HFFc6 (cell line): Measurements from ENCODE around the gene HK3. TPM values are rescaled to one million over a fixed set of nuclear protein-coding genes. Genes with fewer than 3 reads are reported as not detected.

Source experiments
- DNase-seq: peaks from one replicate; pipeline ENCODE4 v3.0.0-alpha.2; 2018
- H3K27ac Mint-ChIP-seq: 2 replicates; pipeline ENCODE4 v1.8.0; 2020; ENCODE audit warnings: mild to moderate bottlenecking, mixed read lengths
- H3K27me3 Mint-ChIP-seq: 2 replicates; pipeline ENCODE4 v1.8.0; 2021; ENCODE audit warnings: mild to moderate bottlenecking, moderate library complexity, mixed read lengths; ENCODE audit not compliant: insufficient read depth
- H3K36me3 Mint-ChIP-seq: 2 replicates; pipeline ENCODE4 v1.8.0; 2021; ENCODE audit warnings: low read depth, mixed read lengths
- H3K4me1 Mint-ChIP-seq: 2 replicates; pipeline ENCODE4 v1.8.0; 2020; ENCODE audit warnings: low read depth, mixed read lengths
- H3K4me3 Mint-ChIP-seq: 2 replicates; pipeline ENCODE4 v1.8.0; 2020; ENCODE audit warnings: mild to moderate bottlenecking, moderate library complexity, mixed read lengths
- H3K9me3 Mint-ChIP-seq: 2 replicates; pipeline ENCODE4 v1.8.0; 2020; ENCODE audit warnings: mild to moderate bottlenecking, mixed read lengths
- CTCF ChIP-seq: fragments of 200-600 bp; sonication (generic); IDR thresholded peaks from 2 replicates; pipeline ENCODE4 v1.5.0; 2021; ENCODE audit warnings: antibody characterized with exemption, mild to moderate bottlenecking
- total RNA-seq, 6 experiments: library from RNA; stranded (reverse); fragmentation: NEBNext Ultra II Directional; extraction: Animal tissue kit (Norgen Biotek cat#: 25700); gene quantifications; 2 replicates in 1 of 6; 3 replicates in 5 of 6; pipeline ENCODE4 v1.2.3, GENCODE V29; 2021

HK3 gene
- total RNA-seq, 6 experiments from 2014 or later, result not detected

- H3K27ac Mint-ChIP-seq, result no peak overlapping the region
- no peaks in the 10 kb centered on the region for H3K9me3 Mint-ChIP-seq
- DNase-seq, result no peak
- no peaks in the 10 kb centered on the region for H3K36me3 Mint-ChIP-seq
- no peak overlapping the region for H3K4me3 Mint-ChIP-seq
- no peak for TF ChIP-seq CTCF
- peaks cover 43% of the 10 kb centered on the region for H3K27me3 Mint-ChIP-seq
- no peaks in the 10 kb centered on the region for H3K4me1 Mint-ChIP-seq
These were observed 31.0 kb downstream of the HK3 start for GRCh38 chr5:176868126-176868525.

GRCh38 chr5:176866707-176867310 is 32.3 kb downstream of the HK3 start:
- DNase-seq, result no peak
- H3K27me3 Mint-ChIP-seq, result peaks cover 47% of the 10 kb centered on the region
- no peaks in the 10 kb centered on the region for H3K4me1 Mint-ChIP-seq
- no peaks in the 10 kb centered on the region for H3K9me3 Mint-ChIP-seq
- H3K36me3 Mint-ChIP-seq, result no peaks in the 10 kb centered on the region
- H3K4me3 Mint-ChIP-seq, result no peak overlapping the region
- no peak overlapping the region for H3K27ac Mint-ChIP-seq
- TF ChIP-seq CTCF, result no peak

GRCh38 chr5:176865964-176866363 is 33.2 kb downstream of the HK3 start:
- Mint-ChIP-seq H3K27me3 (peaks cover 49% of the 10 kb centered on the region), H3K4me3 (no peak overlapping the region), H3K9me3 (no peaks in the 10 kb centered on the region), H3K27ac (no peak overlapping the region), H3K4me1 (no peaks in the 10 kb centered on the region), H3K36me3 (no peaks in the 10 kb centered on the region)
- no peak for DNase-seq
- TF ChIP-seq CTCF, result no peak

GRCh38 chr5:176864755-176865154 is 34.4 kb downstream of the HK3 start:
- H3K4me3 Mint-ChIP-seq, result no peak overlapping the region
- DNase-seq, result no peak
- peaks cover 48% of the 10 kb centered on the region for H3K27me3 Mint-ChIP-seq
- H3K36me3 Mint-ChIP-seq, result no peaks in the 10 kb centered on the region
- no peak for TF ChIP-seq CTCF
- H3K4me1 Mint-ChIP-seq, result no peaks in the 10 kb centered on the region
- no peak overlapping the region for H3K27ac Mint-ChIP-seq
- no peaks in the 10 kb centered on the region for H3K9me3 Mint-ChIP-seq

- Mint-ChIP-seq H3K27ac (no peak overlapping the region), H3K9me3 (no peaks in the 10 kb centered on the region), H3K27me3 (peaks cover 48% of the 10 kb centered on the region), H3K4me3 (no peak overlapping the region), H3K36me3 (no peaks in the 10 kb centered on the region), H3K4me1 (no peaks in the 10 kb centered on the region)
- no peak for TF ChIP-seq CTCF
- no peak for DNase-seq
These were observed 35.4 kb downstream of the HK3 start for GRCh38 chr5:176863765-176864098.
